GM12874 (cell line): ENCODE results near the gene TCF4.

ENCODE experiments used
- TF ChIP-seq, protein P1 (sequence below): IDR thresholded peaks from 2 replicates; pipeline ENCODE4 v1.5.1; 2011; ENCODE audit warnings: low read depth, mild to moderate bottlenecking, control low read depth, low read length, moderate library complexity; ENCODE audit not compliant: insufficient read depth

Gene TCF4

DNA sequence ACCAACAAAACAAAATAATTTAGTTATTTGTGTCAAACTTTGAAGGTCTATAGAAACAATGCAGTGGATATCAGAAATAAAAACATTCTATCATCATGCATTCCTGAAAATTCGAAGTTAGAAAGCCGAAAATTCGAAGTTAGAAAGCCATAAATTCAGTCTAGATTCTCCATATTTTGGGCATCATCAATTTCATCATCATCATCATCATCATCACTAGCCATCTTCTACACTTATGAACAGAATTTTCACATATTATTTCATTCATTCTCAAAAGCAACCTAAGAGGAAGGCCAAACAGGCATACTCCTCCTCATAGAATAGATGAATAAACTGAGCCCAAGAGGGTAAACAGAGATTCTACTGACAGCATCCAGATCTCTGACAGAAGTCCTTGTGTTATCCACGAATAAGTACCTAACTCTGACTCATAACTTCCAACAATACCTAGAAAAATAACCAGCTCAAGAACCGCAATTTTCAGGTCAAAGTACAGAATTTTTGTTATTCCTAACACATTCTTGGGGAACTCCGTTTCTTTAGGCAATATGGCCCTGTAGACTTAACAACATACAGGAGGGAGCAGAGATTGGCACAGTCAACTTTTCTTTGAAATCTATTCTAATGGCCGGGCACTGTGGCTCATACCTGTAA lies 84.7 kb downstream of the TCF4 start:
- TF ChIP-seq, protein P1, sequence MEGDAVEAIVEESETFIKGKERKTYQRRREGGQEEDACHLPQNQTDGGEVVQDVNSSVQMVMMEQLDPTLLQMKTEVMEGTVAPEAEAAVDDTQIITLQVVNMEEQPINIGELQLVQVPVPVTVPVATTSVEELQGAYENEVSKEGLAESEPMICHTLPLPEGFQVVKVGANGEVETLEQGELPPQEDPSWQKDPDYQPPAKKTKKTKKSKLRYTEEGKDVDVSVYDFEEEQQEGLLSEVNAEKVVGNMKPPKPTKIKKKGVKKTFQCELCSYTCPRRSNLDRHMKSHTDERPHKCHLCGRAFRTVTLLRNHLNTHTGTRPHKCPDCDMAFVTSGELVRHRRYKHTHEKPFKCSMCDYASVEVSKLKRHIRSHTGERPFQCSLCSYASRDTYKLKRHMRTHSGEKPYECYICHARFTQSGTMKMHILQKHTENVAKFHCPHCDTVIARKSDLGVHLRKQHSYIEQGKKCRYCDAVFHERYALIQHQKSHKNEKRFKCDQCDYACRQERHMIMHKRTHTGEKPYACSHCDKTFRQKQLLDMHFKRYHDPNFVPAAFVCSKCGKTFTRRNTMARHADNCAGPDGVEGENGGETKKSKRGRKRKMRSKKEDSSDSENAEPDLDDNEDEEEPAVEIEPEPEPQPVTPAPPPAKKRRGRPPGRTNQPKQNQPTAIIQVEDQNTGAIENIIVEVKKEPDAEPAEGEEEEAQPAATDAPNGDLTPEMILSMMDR: no peak

- TF ChIP-seq, protein P1: no peak
Observed at GRCh38 chr18:55501982-55502710, 85.8 kb downstream of the TCF4 start.

- TF ChIP-seq, protein P1: no peak
Observed at GRCh38 chr18:55501579-55501978, 86.4 kb downstream of the TCF4 start.

GRCh38 chr18:55500316-55501086 lies 87.5 kb downstream of the TCF4 start:
- TF ChIP-seq, protein P1: no peak

DNA sequence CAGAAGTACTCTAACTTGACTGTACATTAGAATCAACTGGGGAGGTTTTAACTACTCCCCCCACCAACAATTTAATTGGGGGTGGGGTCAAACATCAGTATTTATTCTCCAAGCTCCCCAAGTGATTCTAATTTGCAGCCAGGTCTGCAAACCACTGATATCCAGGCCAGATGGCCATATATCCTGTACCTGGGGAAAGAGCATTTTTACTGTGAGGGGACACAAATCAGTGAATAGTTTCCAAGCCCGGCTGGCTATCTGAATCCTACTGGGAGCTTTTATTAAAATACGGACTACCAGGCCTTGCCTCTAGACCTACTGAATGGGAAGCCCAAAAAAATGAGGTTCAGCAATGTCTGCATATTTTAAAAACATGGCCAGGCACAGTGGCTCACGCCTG lies 88.5 kb downstream of the TCF4 start:
- TF ChIP-seq, protein P1: no peak

- TF ChIP-seq, protein P1: no peak
Observed at GRCh38 chr18:55497825-55498403, 90.1 kb downstream of the TCF4 start.

DNA sequence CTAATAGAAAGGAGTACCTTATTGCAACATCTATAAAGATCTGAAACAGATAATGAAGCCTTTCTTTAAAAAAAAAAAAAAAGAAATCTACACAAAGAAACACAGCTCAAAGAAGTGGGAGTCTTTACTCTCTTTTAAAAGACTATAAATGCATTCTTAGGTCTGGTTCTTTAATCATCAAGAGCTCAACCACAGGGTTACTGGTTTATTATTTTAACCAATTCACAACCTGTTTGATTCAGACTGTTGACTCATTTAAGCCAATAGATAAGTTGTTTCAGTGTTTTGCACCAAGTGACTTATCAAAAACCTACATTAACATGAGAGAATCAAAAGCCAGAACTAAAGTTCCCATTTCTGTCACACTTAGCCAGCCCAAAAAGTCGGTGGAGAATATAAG lies 93.1 kb downstream of the TCF4 start:
- TF ChIP-seq, protein P1: no peak
